OCI-LY7 (cell line): Measurements from ENCODE around the gene AGTRAP.

ENCODE experiments used
- CTCF ChIP-seq: fragments of 200-600 bp; sonication (generic); conservative IDR thresholded peaks from 2 replicates; pipeline ENCODE4 v1.5.1; 2014; ENCODE audit warnings: mild to moderate bottlenecking, antibody characterized with exemption, low read length, moderate library complexity, mixed read lengths
- EZH2phosphoT487 ChIP-seq: fragments of 200-600 bp; sonication (generic); IDR thresholded peaks from 2 replicates; pipeline ENCODE4 v1.6.1; 2018; ENCODE audit warnings: low read depth, borderline replicate concordance, mild to moderate bottlenecking, mixed run types, antibody characterized with exemption, low read length, moderate library complexity, mixed read lengths

- TF ChIP-seq CTCF: no peak
- no peak for TF ChIP-seq EZH2phosphoT487
These were observed 50.2 kb downstream of the AGTRAP start for GRCh38 chr1:11786168-11786567.
